ENCODE measurements around the gene ZNF385B. TPM values are rescaled to one million over a fixed set of nuclear protein-coding genes. Genes with fewer than 3 reads are reported as not detected.
"Not testable (repeated sequence)": the region's sequence is repeated elsewhere in the genome, so short reads cannot be mapped to it uniquely, and the experiment has no call there.

Gene ZNF385B
- total and polyA plus RNA-seq, 2 donors from 2014 or later: 5.9 to 10.9 TPM

- TF ChIP-seq CTCF (IDR thresholded peaks at IDR 0.05; ENCODE audit: borderline replicate concordance, extremely low read depth, insufficient read depth): no peak
- DNase-seq (no peak), FAIRE-seq (no peak)
- Histone ChIP-seq H3K4me1 (ENCODE audit: control insufficient read depth in 2 of 3, insufficient read depth in 2 of 3, low read depth in 1 of 3, low read length in 3 of 3) (no peaks in the 10 kb centered on the region), H3K9me3 (ENCODE audit: control insufficient read depth in 2 of 3, insufficient read depth in 1 of 3, low read length in 3 of 3) (peaks cover 0 to 5% (median 0%) of the 10 kb centered on the region in 3 donors), H3K27me3 (ENCODE audit: control insufficient read depth, insufficient read depth, low read length) (no peaks in the 10 kb centered on the region), H3K27ac (ENCODE audit: low read depth in 2 of 2, low read length in 2 of 2) (no peak overlapping the region), H3K36me3 (ENCODE audit: control insufficient read depth in 2 of 3, insufficient read depth in 3 of 3, low read length in 3 of 3) (no peaks in the 10 kb centered on the region), H3K9ac (ENCODE audit: low read length in 3 of 3) (no peak overlapping the region), H3K4me3 (ENCODE audit: low read length in 3 of 3) (no peak overlapping the region)
- intact Hi-C loops (cut with DNase I): no loop called here
These were observed 29.8 kb upstream of the ZNF385B start for GRCh38 chr2:179891237-179891636.

GRCh38 chr2:179890666-179891065 is 29.3 kb upstream of the ZNF385B start:
- DNase-seq: no peak
- Histone ChIP-seq H3K4me1 (ENCODE audit: control insufficient read depth in 2 of 3, insufficient read depth in 2 of 3, low read depth in 1 of 3, low read length in 3 of 3) (no peaks in the 10 kb centered on the region), H3K27me3 (ENCODE audit: control insufficient read depth, insufficient read depth, low read length) (no peaks in the 10 kb centered on the region), H3K9ac (ENCODE audit: low read length in 3 of 3) (no peak overlapping the region), H3K9me3 (ENCODE audit: control insufficient read depth in 2 of 3, insufficient read depth in 1 of 3, low read length in 3 of 3) (peaks cover 0 to 5% (median 0%) of the 10 kb centered on the region in 3 donors), H3K4me3 (ENCODE audit: low read length in 3 of 3) (no peak overlapping the region), H3K36me3 (ENCODE audit: control insufficient read depth in 2 of 3, insufficient read depth in 3 of 3, low read length in 3 of 3) (no peaks in the 10 kb centered on the region), H3K27ac (ENCODE audit: low read depth in 2 of 2, low read length in 2 of 2) (no peak overlapping the region)
- intact Hi-C loops (cut with DNase I): no loop called here
- no peak for TF ChIP-seq CTCF (IDR thresholded peaks at IDR 0.05; ENCODE audit: borderline replicate concordance, extremely low read depth, insufficient read depth)
- FAIRE-seq: no peak

GRCh38 chr2:179888642-179889041 is 27.2 kb upstream of the ZNF385B start:
- H3K4me3 ChIP-seq (ENCODE audit: low read length in 3 of 3); H3K4me1 ChIP-seq (ENCODE audit: control insufficient read depth in 2 of 3, insufficient read depth in 2 of 3, low read depth in 1 of 3, low read length in 3 of 3); H3K27me3 ChIP-seq (ENCODE audit: control insufficient read depth, insufficient read depth, low read length); intact Hi-C loops (cut with DNase I); H3K36me3 ChIP-seq (ENCODE audit: control insufficient read depth in 2 of 3, insufficient read depth in 3 of 3, low read length in 3 of 3); FAIRE-seq; DNase-seq; H3K27ac ChIP-seq (ENCODE audit: low read depth in 2 of 2, low read length in 2 of 2); H3K9me3 ChIP-seq (ENCODE audit: control insufficient read depth in 2 of 3, insufficient read depth in 1 of 3, low read length in 3 of 3); H3K9ac ChIP-seq (ENCODE audit: low read length in 3 of 3): not testable (repeated sequence)

GRCh38 chr2:179884193-179884592 is 22.8 kb upstream of the ZNF385B start:
- intact Hi-C loops (cut with DNase I): no loop called here

More at GRCh38 chr2:179884193-179884592, 22.8 kb upstream of the ZNF385B start:
- no peak for FAIRE-seq
- Histone ChIP-seq H3K27ac (ENCODE audit: low read depth in 2 of 2, low read length in 2 of 2) (no peak overlapping the region), H3K27me3 (ENCODE audit: control insufficient read depth, insufficient read depth, low read length) (no peaks in the 10 kb centered on the region), H3K9me3 (ENCODE audit: control insufficient read depth in 2 of 3, insufficient read depth in 1 of 3, low read length in 3 of 3) (no peaks in the 10 kb centered on the region), H3K4me3 (ENCODE audit: low read length in 3 of 3) (no peak overlapping the region), H3K36me3 (ENCODE audit: control insufficient read depth in 2 of 3, insufficient read depth in 3 of 3, low read length in 3 of 3) (no peaks in the 10 kb centered on the region), H3K9ac (ENCODE audit: low read length in 3 of 3) (no peak overlapping the region), H3K4me1 (ENCODE audit: control insufficient read depth in 2 of 3, insufficient read depth in 2 of 3, low read depth in 1 of 3, low read length in 3 of 3) (no peaks in the 10 kb centered on the region)
- no peak for TF ChIP-seq CTCF (IDR thresholded peaks at IDR 0.05; ENCODE audit: borderline replicate concordance, extremely low read depth, insufficient read depth)
- no peak for DNase-seq
